A549 treated with AZD9567 at 1 μM for 4 hours (cell line): Measurements from ENCODE around the gene NSD1. TPM values are rescaled to one million over a fixed set of nuclear protein-coding genes. Genes with fewer than 3 reads are reported as not detected.

Experiments used
- total RNA-seq: library from RNA; stranded (reverse); fragments of 200-300 nt; extraction: Qiagen RNA extraction; gene quantifications from 5 replicates; pipeline ENCODE4 v1.2.3, GENCODE V29; 2022; ENCODE audit not compliant: insufficient read depth

Gene NSD1, protein sequence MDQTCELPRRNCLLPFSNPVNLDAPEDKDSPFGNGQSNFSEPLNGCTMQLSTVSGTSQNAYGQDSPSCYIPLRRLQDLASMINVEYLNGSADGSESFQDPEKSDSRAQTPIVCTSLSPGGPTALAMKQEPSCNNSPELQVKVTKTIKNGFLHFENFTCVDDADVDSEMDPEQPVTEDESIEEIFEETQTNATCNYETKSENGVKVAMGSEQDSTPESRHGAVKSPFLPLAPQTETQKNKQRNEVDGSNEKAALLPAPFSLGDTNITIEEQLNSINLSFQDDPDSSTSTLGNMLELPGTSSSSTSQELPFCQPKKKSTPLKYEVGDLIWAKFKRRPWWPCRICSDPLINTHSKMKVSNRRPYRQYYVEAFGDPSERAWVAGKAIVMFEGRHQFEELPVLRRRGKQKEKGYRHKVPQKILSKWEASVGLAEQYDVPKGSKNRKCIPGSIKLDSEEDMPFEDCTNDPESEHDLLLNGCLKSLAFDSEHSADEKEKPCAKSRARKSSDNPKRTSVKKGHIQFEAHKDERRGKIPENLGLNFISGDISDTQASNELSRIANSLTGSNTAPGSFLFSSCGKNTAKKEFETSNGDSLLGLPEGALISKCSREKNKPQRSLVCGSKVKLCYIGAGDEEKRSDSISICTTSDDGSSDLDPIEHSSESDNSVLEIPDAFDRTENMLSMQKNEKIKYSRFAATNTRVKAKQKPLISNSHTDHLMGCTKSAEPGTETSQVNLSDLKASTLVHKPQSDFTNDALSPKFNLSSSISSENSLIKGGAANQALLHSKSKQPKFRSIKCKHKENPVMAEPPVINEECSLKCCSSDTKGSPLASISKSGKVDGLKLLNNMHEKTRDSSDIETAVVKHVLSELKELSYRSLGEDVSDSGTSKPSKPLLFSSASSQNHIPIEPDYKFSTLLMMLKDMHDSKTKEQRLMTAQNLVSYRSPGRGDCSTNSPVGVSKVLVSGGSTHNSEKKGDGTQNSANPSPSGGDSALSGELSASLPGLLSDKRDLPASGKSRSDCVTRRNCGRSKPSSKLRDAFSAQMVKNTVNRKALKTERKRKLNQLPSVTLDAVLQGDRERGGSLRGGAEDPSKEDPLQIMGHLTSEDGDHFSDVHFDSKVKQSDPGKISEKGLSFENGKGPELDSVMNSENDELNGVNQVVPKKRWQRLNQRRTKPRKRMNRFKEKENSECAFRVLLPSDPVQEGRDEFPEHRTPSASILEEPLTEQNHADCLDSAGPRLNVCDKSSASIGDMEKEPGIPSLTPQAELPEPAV (N-terminal part only)
- 16.1 to 20.7 TPM (median 20.4 TPM) in 5 replicates for total RNA-seq

DNA sequence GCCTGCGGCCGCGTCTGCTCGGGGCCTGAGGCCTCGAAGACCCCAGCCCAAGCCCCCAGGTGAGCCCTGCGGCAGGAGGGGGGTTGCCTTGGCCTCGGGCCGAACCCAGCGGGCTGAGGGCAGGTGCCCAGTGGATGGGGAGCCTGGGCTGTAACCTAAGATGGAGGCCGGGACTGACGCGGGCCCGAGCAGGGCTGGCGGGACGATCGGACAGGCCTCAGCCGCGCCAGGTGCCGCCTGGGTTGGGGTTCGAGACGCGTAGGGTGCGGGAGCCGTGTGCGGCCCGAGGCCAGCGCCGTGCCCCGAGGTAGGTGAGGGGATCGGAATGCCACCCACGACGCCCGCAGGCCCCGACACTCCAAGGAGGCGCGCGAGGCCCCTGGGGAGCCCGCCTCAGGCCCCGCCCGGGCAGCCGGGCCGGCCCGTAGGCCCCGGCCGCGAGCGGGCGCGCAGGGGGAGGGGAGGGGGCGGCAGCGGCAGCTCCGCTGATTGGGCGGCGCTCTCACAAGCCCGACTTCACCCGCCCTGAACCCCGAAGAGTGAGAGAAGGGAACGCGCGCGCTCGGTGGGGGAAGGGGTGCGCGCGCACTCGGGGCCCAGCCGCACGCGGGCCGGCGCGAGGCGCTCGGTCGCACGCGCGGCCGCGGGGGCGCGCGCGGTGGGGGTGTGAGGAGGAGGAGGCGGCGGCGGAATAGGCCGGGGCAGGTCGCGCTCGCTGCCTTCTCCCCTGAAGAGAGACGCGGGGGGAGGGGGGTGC is at the start of gene NSD1:
Gene NSD1, plus strand, starts transcription at position 678 of the 757 bp plus-strand sequence. CDS start 1,331 bp downstream, outside the sequence.

DNA sequence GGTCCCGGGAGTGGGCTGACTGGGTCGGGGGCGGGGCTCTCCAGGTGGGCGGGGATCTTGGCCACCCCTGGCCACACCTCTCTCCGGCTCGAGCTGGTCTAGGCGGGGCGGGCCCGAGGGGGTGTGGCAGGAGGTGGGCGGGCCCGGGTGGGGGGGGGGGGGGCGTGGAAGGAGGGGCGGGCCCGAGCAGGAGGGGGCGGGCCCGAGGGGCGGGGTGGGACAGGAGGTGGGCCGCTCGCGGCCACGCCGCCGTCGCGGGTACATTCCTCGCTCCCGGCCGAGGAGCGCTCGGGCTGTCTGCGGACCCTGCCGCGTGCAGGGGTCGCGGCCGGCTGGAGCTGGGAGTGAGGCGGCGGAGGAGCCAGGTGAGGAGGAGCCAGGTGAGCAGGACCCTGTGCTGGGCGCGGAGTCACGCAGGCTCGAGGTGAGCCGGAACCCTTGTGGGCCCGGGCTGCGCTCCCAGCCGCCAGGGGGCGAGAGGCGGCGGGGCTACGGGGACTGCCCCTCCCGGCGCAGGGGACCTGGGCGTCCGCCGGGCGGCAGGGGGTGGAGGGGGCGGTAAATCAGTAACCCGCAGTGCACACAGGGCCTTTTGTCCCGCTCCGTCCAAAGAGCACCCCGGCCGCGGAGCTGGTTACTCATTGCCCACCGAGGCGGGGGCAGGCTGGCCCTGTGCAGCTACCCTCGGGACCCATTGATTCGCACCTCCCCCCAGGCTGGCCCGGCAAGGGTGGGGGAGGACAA is 46.7 kb upstream of the NSD1 start, which contains the start of gene FGFR4:
Gene FGFR4, plus strand, starts transcription at position 262 of the 744 bp plus-strand sequence. CDS start 2,688 bp downstream, outside the sequence.

DNA sequence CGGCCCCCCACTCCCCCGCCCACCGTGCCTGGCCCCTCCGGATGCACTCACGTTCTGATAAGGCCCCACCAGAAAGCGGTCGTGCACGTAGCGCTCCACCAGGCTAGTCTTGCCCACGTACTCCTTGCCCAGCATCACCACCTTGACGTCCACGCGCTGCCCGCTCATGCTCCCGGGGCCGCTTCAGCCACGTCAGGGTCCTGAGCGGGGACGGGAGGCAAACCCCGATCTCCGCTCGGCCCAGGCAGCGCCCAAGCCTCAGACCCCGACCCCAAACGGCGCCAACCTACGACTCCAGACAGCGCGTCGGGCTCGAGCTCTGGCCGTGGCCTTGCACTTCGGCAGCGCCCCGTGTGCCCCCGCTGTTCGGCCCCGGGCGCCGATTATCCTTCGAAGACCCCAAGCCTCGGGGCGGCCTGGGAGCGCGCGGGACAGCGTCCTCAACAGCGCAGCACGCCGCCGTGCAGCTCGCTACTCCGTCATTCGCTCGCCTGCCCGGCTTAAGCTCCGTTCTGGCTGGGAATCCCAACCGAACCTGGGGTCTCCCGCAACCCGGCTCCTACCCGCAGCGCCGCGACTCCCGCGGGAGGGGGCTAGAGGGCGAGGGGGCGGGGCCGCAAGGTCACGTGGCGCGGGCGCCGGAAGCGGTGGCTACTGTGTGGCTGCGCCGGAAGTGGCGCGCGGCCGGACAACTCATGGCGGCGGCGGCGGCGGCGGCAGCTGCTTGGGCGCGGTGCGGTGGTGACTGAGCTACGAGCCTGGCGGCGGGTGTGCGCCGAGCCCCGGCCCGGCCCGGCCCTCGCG is 169.8 kb downstream of the NSD1 start, which contains the start of the genes PRELID1 and RAB24:
Gene PRELID1, plus strand, starts transcription at position 679 of the 804 bp plus-strand sequence. CDS start 187 bp downstream, outside the sequence.
Gene RAB24, minus strand, starts transcription at position 599 of the 804 bp plus-strand sequence. Its CDS starts 431 bp downstream, at position 168.

DNA sequence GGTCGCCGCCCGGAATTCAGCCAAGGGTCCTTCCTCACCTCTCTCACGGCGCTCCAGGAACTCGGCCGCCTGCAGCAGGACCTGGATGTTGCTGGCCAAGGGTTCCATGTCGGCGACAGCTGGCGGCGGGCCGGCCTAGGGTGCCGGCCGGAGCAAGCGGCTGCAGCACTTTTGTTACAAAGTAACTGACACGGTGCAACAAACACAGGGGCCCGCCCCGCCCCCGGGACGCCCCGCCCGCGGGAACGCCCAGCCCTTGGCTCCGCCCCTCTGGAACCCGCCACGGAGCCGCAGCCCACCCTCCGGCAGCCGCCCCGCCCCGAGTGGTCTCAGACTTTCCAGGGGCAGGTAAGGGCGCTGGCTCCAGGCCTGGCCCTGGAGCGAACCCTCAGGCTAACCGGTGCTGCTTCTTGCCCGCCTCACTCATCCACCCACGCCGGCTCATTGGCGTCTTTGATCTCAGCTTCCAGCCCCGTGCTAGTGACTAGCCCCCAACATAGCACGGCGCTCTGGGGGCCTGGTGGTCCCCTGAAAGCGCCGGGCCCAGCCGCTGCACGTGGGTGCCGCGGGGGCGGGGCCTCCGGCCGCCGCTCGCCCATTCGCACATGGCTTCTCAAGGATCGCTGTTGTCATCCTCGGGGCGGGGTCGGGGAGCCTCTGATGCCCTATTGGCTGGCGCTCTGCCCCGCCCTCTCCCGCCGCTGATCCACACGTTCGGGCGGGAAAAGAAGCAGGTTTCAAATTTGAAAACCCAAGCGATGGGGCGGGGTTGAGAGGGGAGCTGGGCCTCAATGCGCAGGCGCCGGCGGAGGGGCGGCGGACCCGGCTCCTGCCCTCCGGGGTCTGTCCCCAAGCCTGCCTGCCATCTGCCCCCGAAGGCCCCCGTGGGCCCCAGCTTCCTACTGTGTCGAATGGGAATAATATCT is 178.4 kb downstream of the NSD1 start, which contains the start of gene MXD3:
Gene MXD3, minus strand, starts transcription at position 176 of the 926 bp plus-strand sequence. Its CDS starts 68 bp downstream, at position 108.

Other genes starting within 250 kb of the NSD1 start
- 0.10 to 0.28 TPM (median 0.20 TPM) in 4 of 5 replicates, not detected in the other for gene HK3, start 234.4 kb upstream of the NSD1 start, total RNA-seq
- gene UIMC1, start 127.0 kb upstream of the NSD1 start, total RNA-seq: 40.7 to 51.4 TPM (median 41.0 TPM) in 5 replicates
- 8.5 to 12.0 TPM (median 10.5 TPM) in 5 replicates for gene ZNF346, start 111.1 kb upstream of the NSD1 start, total RNA-seq
- 17.0 to 26.6 TPM (median 25.3 TPM) in 5 replicates for gene FGFR4, start 46.9 kb upstream of the NSD1 start, total RNA-seq
- 24.7 to 30.2 TPM (median 25.1 TPM) in 5 replicates for gene RAB24, start 169.9 kb downstream of the NSD1 start, total RNA-seq
- 253 to 392 TPM (median 370 TPM) in 5 replicates for gene PRELID1, start 170.0 kb downstream of the NSD1 start, total RNA-seq
- gene MXD3, start 178.1 kb downstream of the NSD1 start, total RNA-seq: 19.3 to 26.0 TPM (median 22.7 TPM) in 5 replicates
- gene LMAN2, start 217.9 kb downstream of the NSD1 start, total RNA-seq: 193 to 205 TPM (median 199 TPM) in 5 replicates
- gene RGS14, start 224.2 kb downstream of the NSD1 start, total RNA-seq: 2.7 to 5.5 TPM (median 4.5 TPM) in 5 replicates